Measurements from ENCODE around the gene SLC9A3.
"Not testable (repeated sequence)": the region's sequence is repeated elsewhere in the genome, so short reads cannot be mapped to it uniquely, and the experiment has no call there.

The SLC9A3 gene

DNA sequence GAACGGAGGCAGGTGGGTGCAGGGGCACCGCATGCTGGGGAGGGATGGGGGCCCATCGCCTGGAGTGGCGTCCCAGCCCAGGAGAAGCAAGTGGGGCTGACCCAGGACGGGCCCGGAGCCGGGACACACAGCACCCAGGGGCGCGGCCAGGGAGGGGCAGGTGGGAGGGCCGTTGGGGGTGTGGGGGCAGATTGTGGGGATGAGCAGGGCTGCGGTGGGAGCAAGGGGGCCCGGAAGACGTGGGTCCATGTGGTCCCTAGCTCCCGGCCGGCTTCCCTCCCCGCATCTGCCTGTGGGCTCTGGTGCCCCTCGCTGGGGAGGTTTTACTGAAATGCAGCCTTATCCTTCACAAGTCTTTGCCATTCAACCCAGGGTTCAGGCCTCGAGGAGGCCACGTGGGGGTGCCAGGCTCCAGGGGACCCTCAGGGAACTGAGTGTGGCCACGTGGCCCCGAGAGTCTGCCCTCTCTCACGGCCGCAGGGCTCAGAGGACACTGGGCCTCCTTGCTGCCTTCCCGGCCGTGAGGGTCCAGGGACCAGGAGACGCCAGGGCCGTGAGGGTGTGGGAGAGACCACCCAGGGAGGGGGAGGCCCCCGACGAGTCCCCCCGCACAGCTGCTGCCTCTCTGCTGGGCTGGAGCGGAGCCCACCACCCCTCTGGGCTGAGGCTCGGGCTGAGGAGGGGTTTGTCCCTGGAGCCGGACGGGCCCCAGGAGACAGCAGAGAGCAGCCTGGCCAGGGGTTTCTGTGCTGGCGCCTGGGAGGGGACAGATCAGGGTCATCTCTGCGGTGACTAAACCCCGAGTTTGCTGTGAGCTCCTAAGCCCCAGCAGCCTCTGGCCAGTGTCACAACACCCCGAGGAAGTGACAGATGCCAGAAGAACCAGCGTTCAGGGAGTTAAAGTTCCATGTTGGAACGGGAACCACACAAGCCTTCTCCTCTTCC is 35.2 kb downstream of the SLC9A3 start:
- no peaks in the 10 kb centered on the region for H3K9me3 Mint-ChIP-seq
- peak; percentile 34 for ATAC-seq

DNA sequence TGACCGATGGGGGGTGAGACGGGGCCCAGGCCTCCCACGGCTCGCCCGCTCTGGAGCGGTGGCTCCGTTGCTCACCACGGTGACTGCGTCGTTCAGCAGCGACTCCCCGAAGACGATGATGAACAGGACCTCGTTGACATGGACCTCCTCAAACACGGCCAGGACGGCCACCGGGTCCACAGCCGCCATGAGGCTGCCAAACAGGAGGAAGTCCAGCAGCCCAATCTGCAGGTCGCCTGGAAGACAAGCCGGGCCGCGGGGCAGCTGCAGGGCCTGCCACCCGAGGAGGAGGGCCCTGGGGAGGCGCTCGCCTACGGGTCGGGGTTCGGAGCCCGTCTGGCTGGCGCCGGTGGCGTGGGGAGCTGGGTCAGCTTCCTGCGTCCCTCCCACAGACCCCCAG is 36.0 kb downstream of the SLC9A3 start:
- Mint-ChIP-seq H3K27me3 (peaks cover 87% of the 10 kb centered on the region), H3K4me3 (no peak overlapping the region), H3K27ac (no peak overlapping the region), H3K36me3 (no peaks in the 10 kb centered on the region), H3K4me1 (peaks cover 12% of the 10 kb centered on the region), H3K9me3 (no peaks in the 10 kb centered on the region)
- no peak for ATAC-seq

More for the DNA sequence above, 35.2 kb downstream of the SLC9A3 start:
- Mint-ChIP-seq H3K27ac (no peak overlapping the region), H3K4me1 (peaks cover 12% of the 10 kb centered on the region), H3K4me3 (no peak overlapping the region), H3K27me3 (peaks cover 89% of the 10 kb centered on the region), H3K36me3 (no peaks in the 10 kb centered on the region)

DNA sequence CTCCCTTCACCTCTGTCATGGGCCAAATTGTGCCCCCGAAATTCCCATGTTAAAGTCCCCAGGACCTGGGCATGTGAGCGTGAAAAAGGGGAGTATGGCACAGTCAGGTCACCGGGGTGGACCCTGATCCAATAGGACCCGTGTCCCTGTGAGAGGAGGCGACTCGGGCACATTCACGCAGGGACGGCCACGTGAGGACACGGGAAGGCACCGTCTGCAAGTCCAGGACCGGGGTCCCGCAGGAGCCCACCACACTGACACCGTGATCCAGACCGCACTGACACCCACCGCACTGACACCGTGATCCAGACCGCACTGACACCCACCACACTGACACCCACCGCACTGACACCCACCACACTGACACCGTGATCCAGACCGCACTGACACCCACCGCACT is 37.7 kb downstream of the SLC9A3 start:
- H3K27ac Mint-ChIP-seq, ATAC-seq, H3K36me3 Mint-ChIP-seq, H3K9me3 Mint-ChIP-seq, H3K4me3 Mint-ChIP-seq: not testable (repeated sequence)
- Mint-ChIP-seq H3K27me3 (peaks cover 89% of the 10 kb centered on the region), H3K4me1 (peaks cover 12% of the 10 kb centered on the region)

DNA sequence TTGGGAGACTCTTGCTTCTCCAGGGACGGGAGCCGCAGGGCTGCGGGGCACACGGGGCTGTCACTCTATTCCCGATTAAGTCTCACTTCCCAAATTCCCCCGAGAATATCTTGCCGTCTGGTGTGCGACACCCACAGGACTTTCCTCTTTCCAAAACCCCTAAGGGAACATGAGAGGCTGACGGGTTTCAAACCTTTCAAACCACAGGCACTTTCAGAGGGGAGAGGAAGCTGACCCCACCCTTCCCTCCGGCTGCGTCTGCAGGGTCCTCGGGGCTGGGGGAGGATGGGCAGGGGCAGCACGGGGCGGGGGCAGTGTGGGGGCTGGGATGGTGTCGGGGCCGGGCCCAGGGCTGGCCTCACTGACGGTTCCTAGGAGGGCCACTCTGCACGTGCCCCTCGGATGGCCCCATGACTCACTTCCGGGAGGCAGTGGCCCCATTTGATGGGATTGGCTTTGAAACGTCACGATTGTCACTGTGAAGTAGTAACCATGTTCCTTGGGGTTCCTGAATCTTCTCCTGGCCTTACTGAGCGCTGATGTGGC is 38.2 kb downstream of the SLC9A3 start:
- Mint-ChIP-seq H3K27ac (no peak overlapping the region), H3K27me3 (peaks cover 89% of the 10 kb centered on the region)
- no peak for ATAC-seq

GRCh38 chr5:485113-485945 is 38.9 kb downstream of the SLC9A3 start:
- no peaks in the 10 kb centered on the region for H3K36me3 Mint-ChIP-seq
- H3K4me3 Mint-ChIP-seq: no peak overlapping the region

More for the DNA sequence above, 38.2 kb downstream of the SLC9A3 start:
- H3K4me1 Mint-ChIP-seq: peaks cover 12% of the 10 kb centered on the region
- no peak overlapping the region for H3K4me3 Mint-ChIP-seq
- H3K9me3 Mint-ChIP-seq: no peaks in the 10 kb centered on the region
- no peaks in the 10 kb centered on the region for H3K36me3 Mint-ChIP-seq

GRCh38 chr5:484556-484955 is 39.7 kb downstream of the SLC9A3 start:
- no peak for ATAC-seq
- H3K36me3 Mint-ChIP-seq: peaks cover 6% of the 10 kb centered on the region
- H3K9me3 Mint-ChIP-seq: no peaks in the 10 kb centered on the region
- H3K27ac Mint-ChIP-seq: no peak overlapping the region
- H3K4me3 Mint-ChIP-seq: no peak overlapping the region
- H3K4me1 Mint-ChIP-seq: peaks cover 12% of the 10 kb centered on the region
- H3K27me3 Mint-ChIP-seq: peaks cover 88% of the 10 kb centered on the region

More at GRCh38 chr5:485113-485945, 38.9 kb downstream of the SLC9A3 start:
- Mint-ChIP-seq H3K27ac (no peak overlapping the region), H3K4me1 (peaks cover 12% of the 10 kb centered on the region), H3K9me3 (no peaks in the 10 kb centered on the region), H3K27me3 (peaks cover 88% of the 10 kb centered on the region)
- ATAC-seq: no peak

- Mint-ChIP-seq H3K27me3 (peaks cover 88% of the 10 kb centered on the region), H3K9me3 (no peaks in the 10 kb centered on the region), H3K4me1 (peaks cover 12% of the 10 kb centered on the region), H3K36me3 (peaks cover 6% of the 10 kb centered on the region), H3K4me3 (no peak overlapping the region), H3K27ac (no peak overlapping the region)
- no peak for ATAC-seq
Measured at GRCh38 chr5:483434-484140, 40.7 kb downstream of the SLC9A3 start.

GRCh38 chr5:483011-483410 is 41.2 kb downstream of the SLC9A3 start:
- H3K36me3 Mint-ChIP-seq: peaks cover 6% of the 10 kb centered on the region
- no peak overlapping the region for H3K4me3 Mint-ChIP-seq
- no peak for ATAC-seq
- no peaks in the 10 kb centered on the region for H3K9me3 Mint-ChIP-seq
- H3K27me3 Mint-ChIP-seq: peaks cover 88% of the 10 kb centered on the region
- peaks cover 12% of the 10 kb centered on the region for H3K4me1 Mint-ChIP-seq
- no peak overlapping the region for H3K27ac Mint-ChIP-seq

GRCh38 chr5:482506-482905 is 41.7 kb downstream of the SLC9A3 start:
- peaks cover 11% of the 10 kb centered on the region for H3K36me3 Mint-ChIP-seq
- no peaks in the 10 kb centered on the region for H3K9me3 Mint-ChIP-seq
- ATAC-seq: no peak
- peaks cover 12% of the 10 kb centered on the region for H3K4me1 Mint-ChIP-seq
- no peak overlapping the region for H3K4me3 Mint-ChIP-seq
- no peak overlapping the region for H3K27ac Mint-ChIP-seq
- H3K27me3 Mint-ChIP-seq: peaks cover 88% of the 10 kb centered on the region

DNA sequence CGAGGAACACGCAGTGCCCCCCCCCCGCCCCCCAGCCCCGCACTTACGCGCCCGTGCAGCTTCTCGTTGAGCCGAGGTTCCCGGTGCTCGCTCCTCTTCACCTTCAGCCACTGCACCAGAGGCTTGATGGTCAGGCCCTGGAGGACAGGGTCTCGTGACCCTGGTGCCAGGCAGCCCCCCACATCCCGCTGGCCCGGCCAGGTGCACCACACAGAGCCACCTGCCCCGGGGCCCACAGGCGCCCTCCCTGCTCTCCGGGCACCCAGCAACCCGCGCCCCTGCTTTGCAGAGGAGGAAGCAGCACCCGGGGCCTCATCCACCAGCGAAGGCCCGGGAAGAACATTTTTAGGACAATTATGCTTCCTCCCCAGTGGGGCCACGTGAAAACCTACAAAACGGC is 42.2 kb downstream of the SLC9A3 start:
- peaks cover 17% of the 10 kb centered on the region for H3K4me1 Mint-ChIP-seq
- no peak overlapping the region for H3K27ac Mint-ChIP-seq
- ATAC-seq: no peak
- H3K27me3 Mint-ChIP-seq: peaks cover 91% of the 10 kb centered on the region
- H3K4me3 Mint-ChIP-seq: no peak overlapping the region
- H3K9me3 Mint-ChIP-seq: no peaks in the 10 kb centered on the region
- peaks cover 16% of the 10 kb centered on the region for H3K36me3 Mint-ChIP-seq

- Mint-ChIP-seq H3K4me3 (no peak overlapping the region), H3K27ac (no peak overlapping the region), H3K4me1 (peaks cover 23% of the 10 kb centered on the region), H3K9me3 (no peaks in the 10 kb centered on the region), H3K27me3 (peaks cover 94% of the 10 kb centered on the region), H3K36me3 (peaks cover 22% of the 10 kb centered on the region)
- ATAC-seq: no peak
Measured at GRCh38 chr5:481347-481746, 42.9 kb downstream of the SLC9A3 start.

GRCh38 chr5:479566-480319 is 44.5 kb downstream of the SLC9A3 start:
- H3K27ac Mint-ChIP-seq: no peak overlapping the region
- peaks cover 94% of the 10 kb centered on the region for H3K27me3 Mint-ChIP-seq
- peaks cover 23% of the 10 kb centered on the region for H3K4me1 Mint-ChIP-seq
- no peak overlapping the region for H3K4me3 Mint-ChIP-seq
- ATAC-seq: no peak
- H3K36me3 Mint-ChIP-seq: peaks cover 38% of the 10 kb centered on the region
- no peaks in the 10 kb centered on the region for H3K9me3 Mint-ChIP-seq

- Mint-ChIP-seq H3K9me3 (no peaks in the 10 kb centered on the region), H3K27me3 (peaks cover 97% of the 10 kb centered on the region), H3K4me1 (peaks cover 28% of the 10 kb centered on the region), H3K27ac (no peak overlapping the region), H3K36me3 (peaks cover 41% of the 10 kb centered on the region), H3K4me3 (no peak overlapping the region)
- no peak for ATAC-seq
Measured at GRCh38 chr5:478982-479535, 45.2 kb downstream of the SLC9A3 start.

- Mint-ChIP-seq H3K27ac (no peak overlapping the region), H3K27me3 (peaks cover 99% of the 10 kb centered on the region), H3K36me3 (peaks cover 46% of the 10 kb centered on the region), H3K4me3 (no peak overlapping the region), H3K9me3 (no peaks in the 10 kb centered on the region), H3K4me1 (peaks cover 33% of the 10 kb centered on the region)
- ATAC-seq: no peak
Measured at GRCh38 chr5:478369-478981, 45.8 kb downstream of the SLC9A3 start.

Measured in stimulated activated memory B cell treated with anti-CD40 and anti-IgM and Interleukin-4, amounts not matched to agents 10 μg/mL and 1 μg/mL and 100 μg/mL, for 72 hours (primary cell).